HEK293T (cell line): ENCODE data around the gene ZCCHC9.

Source experiments
- CTCF ChIA-PET: fragments of 350-600 bp; formaldehyde crosslinking; extraction: SDS; loops from one replicate; lab custom pipeline; 2021; ENCODE audit warnings: antibody characterized with exemption, inconsistent platforms; lab: Yijun Ruan, JAX
- POLR2A ChIA-PET: fragments of 350-600 bp; formaldehyde crosslinking; extraction: SDS; loops from one replicate; lab custom pipeline; 2020; ENCODE audit warnings: antibody characterized with exemption, inconsistent platforms; lab: Yijun Ruan, JAX
- DNase-seq: peaks from one replicate; pipeline ENCODE4 v3.0.0; 2012; ENCODE audit warnings: mixed read lengths; ENCODE audit errors: extremely low spot score
- ARNT ChIP-seq: fragments of 450-650 bp; IDR thresholded peaks from 2 replicates; pipeline ENCODE4 v1.6.1; 2017; ENCODE audit warnings: mild to moderate bottlenecking
- BHLHE40 ChIP-seq: fragments of 450-650 bp; IDR thresholded peaks from 2 replicates; pipeline ENCODE4 v1.6.1; 2016; ENCODE audit warnings: mild to moderate bottlenecking, moderate library complexity, borderline replicate concordance
- CTBP1 ChIP-seq: fragments of 450-650 bp; IDR thresholded peaks from 2 replicates; pipeline ENCODE4 v1.6.1; 2016; ENCODE audit warnings: borderline replicate concordance
- ELF4 ChIP-seq: fragments of 450-650 bp; IDR thresholded peaks from 2 replicates; pipeline ENCODE4 v1.6.1; 2017; ENCODE audit warnings: antibody characterized with exemption
- FOXA1 ChIP-seq: fragments of 450-650 bp; IDR thresholded peaks from 2 replicates; pipeline ENCODE4 v1.6.1; 2016; ENCODE audit warnings: mild to moderate bottlenecking
- FOXK2 ChIP-seq: fragments of 450-650 bp; IDR thresholded peaks from 2 replicates; pipeline ENCODE4 v1.6.1; 2016; ENCODE audit warnings: mild to moderate bottlenecking
- FOXM1 ChIP-seq: fragments of 450-650 bp; IDR thresholded peaks from 2 replicates; pipeline ENCODE4 v1.6.1; 2017; ENCODE audit warnings: mild to moderate bottlenecking, borderline replicate concordance
- HDGF ChIP-seq: fragments of 450-650 bp; IDR thresholded peaks from 2 replicates; pipeline ENCODE4 v1.6.1; 2017; ENCODE audit warnings: antibody characterized with exemption, borderline replicate concordance
- L3MBTL2 ChIP-seq: fragments of 450-650 bp; conservative IDR thresholded peaks from 2 replicates; pipeline ENCODE4 v1.6.1; 2016; ENCODE audit warnings: mild to moderate bottlenecking
- LEF1 ChIP-seq: fragments of 450-650 bp; IDR thresholded peaks from 2 replicates; pipeline ENCODE4 v1.6.1; 2017; ENCODE audit warnings: mild to moderate bottlenecking, borderline replicate concordance
- NFRKB ChIP-seq: fragments of 450-650 bp; IDR thresholded peaks from 2 replicates; pipeline ENCODE4 v1.6.1; 2016; ENCODE audit warnings: mild to moderate bottlenecking, moderate library complexity
- SP1 ChIP-seq: fragments of 450-650 bp; IDR thresholded peaks from 2 replicates; pipeline ENCODE4 v1.6.1; 2017
- SUZ12 ChIP-seq: fragments of 450-650 bp; IDR thresholded peaks from 2 replicates; pipeline ENCODE4 v1.6.1; 2016; ENCODE audit warnings: mild to moderate bottlenecking
- TARDBP ChIP-seq: fragments of 450-650 bp; IDR thresholded peaks from 2 replicates; pipeline ENCODE4 v1.6.1; 2016
- ZNF384 ChIP-seq: fragments of 450-650 bp; IDR thresholded peaks from 2 replicates; pipeline ENCODE4 v1.6.1; 2016
- TF ChIP-seq, protein P1 (sequence below): fragments of 450-650 bp; IDR thresholded peaks from 2 replicates; pipeline ENCODE4 v1.6.1; 2016

ZCCHC9 gene, protein sequence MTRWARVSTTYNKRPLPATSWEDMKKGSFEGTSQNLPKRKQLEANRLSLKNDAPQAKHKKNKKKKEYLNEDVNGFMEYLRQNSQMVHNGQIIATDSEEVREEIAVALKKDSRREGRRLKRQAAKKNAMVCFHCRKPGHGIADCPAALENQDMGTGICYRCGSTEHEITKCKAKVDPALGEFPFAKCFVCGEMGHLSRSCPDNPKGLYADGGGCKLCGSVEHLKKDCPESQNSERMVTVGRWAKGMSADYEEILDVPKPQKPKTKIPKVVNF

DNA sequence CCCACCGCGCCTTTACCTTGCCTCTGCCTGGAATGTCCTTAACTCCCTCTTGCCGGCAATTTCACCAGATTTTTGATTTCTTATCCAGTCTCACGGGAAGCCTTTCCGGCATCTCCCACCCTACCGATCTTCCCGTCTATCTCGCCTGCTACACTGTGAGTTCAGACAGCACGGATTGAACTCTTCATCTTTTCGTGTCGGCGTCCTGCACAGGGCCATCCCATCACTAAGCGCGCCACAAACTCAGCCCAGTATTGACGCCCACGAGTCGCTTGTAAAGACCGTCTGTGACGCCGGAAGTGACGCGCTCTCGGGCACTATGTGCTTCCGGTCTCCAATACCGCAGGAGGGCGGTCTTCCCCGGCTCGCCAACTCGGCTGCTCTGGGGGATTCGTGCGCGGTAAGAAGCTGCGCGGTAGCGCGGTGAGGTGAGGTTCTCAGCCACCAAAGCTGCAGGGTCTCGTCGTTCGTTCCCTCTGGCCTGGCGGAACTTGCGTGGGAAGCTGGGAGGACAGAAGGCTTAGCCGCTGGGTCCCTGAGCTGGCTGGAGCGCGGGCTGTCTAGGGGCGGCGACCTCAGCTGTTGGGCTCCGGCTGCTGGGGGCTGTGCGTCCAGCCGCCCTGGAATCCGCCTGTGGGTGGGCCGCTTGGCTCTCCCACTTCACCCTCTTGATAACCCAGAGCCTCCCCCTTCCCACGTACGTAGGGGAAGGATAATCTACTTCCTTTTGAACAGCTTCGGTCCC is at the start of gene ZCCHC9:
Gene ZCCHC9, plus strand, starts transcription at position 317 of the 745 bp plus-strand sequence. CDS start 3,171 bp downstream, outside the sequence.
- DNase-seq: peak; percentile 89
- ChIA-PET POLR2A (interaction anchor here (0.6 to 1.7 kb wide), 22 partner anchors 9 to 977 kb away, joined by 3 to 11 read pairs (median 4); partner anchors contain the start of gene RPS23), CTCF (interaction anchor here (0.5 kb wide), 1 partner anchor 445 kb away, joined by 5 read pairs; no protein-coding TSS in a partner anchor)
- no peak for TF ChIP-seq NFRKB
- TF ChIP-seq SP1: no peak
- TF ChIP-seq ELF4: peak; percentile 34; the same call in 1 of the 2 replicates
- no peak for TF ChIP-seq FOXM1
- TF ChIP-seq SUZ12: no peak
- no peak for TF ChIP-seq HDGF
- TF ChIP-seq LEF1: no peak
- no peak for TF ChIP-seq CTBP1
- TF ChIP-seq FOXK2: no peak
- TF ChIP-seq L3MBTL2: peak; percentile 70
- no peak for TF ChIP-seq ZNF384
- TF ChIP-seq TARDBP: no peak
- no peak for TF ChIP-seq FOXA1
- no peak for TF ChIP-seq BHLHE40
- no peak for TF ChIP-seq ARNT
- TF ChIP-seq, protein P1, sequence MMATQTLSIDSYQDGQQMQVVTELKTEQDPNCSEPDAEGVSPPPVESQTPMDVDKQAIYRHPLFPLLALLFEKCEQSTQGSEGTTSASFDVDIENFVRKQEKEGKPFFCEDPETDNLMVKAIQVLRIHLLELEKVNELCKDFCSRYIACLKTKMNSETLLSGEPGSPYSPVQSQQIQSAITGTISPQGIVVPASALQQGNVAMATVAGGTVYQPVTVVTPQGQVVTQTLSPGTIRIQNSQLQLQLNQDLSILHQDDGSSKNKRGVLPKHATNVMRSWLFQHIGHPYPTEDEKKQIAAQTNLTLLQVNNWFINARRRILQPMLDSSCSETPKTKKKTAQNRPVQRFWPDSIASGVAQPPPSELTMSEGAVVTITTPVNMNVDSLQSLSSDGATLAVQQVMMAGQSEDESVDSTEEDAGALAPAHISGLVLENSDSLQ: peak; percentile 47

DNA sequence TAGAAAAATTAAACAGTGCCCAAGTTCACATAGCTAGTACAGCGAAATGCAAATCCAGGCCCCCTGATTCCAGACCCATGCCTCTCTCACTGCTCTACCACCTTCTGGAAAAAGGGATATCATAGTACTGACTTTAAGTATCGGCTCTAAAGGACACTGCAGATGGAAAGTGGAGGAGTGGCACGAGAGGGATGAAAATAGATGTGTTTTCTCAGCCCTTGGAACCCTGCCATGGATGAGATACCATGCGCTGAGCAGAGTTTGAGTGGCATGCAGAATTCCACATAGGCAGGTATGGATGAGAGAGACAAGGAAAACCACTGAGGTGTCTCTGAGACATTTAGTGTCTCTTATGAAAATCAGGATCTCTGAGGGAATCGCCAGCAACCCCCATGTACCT is 49.5 kb upstream of the ZCCHC9 start:
- ChIA-PET POLR2A (no interaction called here), CTCF (no interaction called here)
- DNase-seq: no peak
- TF ChIP-seq TARDBP (no peak), FOXM1 (no peak), ARNT (no peak), BHLHE40 (no peak), L3MBTL2 (no peak), CTBP1 (no peak), FOXK2 (no peak), FOXA1 (no peak)
- TF ChIP-seq, protein P1: no peak

DNA sequence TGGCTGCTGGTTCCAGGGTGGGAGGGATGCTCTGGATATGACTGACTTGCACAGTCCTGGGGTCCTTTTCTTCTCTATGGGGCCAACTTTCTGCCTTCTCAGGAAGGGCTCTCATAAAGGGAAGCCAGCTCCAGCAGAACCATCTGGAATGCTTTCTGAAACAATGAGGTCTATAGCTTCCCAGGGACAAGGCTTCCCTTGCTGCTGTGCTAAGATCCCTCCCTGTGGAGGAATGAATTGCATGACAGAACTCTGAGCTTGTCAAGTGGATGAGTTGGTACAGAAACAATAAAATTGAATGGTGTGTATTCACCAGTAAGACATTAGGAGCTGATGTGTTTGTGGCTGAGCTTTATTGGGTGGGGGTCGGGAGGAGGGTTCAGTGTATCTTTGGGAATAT is 48.5 kb upstream of the ZCCHC9 start:
- TF ChIP-seq, protein P1: no peak
- TF ChIP-seq SUZ12 (no peak), FOXM1 (no peak), SP1 (no peak), CTBP1 (no peak), ARNT (no peak), ELF4 (no peak), NFRKB (no peak), FOXK2 (no peak), FOXA1 (no peak), L3MBTL2 (no peak), ZNF384 (no peak)
- no peak for DNase-seq
- POLR2A ChIA-PET: no interaction called here
- CTCF ChIA-PET: interaction anchor here (0.6 kb wide), 1 partner anchor 1767 kb away, joined by 3 read pairs; no protein-coding TSS in a partner anchor

DNA sequence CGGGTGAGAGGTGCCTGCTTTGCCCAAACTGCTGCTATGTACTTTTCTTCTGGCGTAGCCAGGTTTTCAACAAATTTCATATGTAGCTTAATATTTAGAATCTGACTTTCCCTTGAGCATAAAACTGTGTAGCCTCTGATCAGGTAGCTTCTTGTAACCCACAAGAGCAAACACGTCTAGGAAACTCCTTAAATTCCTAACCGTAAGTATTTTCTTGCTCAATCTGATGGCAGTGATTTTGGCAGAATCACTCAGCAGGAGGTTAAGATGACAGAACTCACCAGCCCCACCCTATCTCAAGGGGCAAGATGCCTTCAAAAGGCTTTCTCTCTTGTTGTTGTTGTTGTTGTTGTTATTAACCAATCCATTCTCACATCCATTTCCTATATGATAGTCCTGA is 47.5 kb upstream of the ZCCHC9 start:
- TF ChIP-seq TARDBP: no peak
- no peak for TF ChIP-seq HDGF
- TF ChIP-seq ZNF384: no peak
- no peak for TF ChIP-seq ARNT
- TF ChIP-seq ELF4: no peak
- TF ChIP-seq LEF1: no peak
- DNase-seq: no peak
- ChIA-PET CTCF (interaction anchor here (0.6 kb wide), 1 partner anchor 1768 kb away, joined by 3 read pairs; no protein-coding TSS in a partner anchor), POLR2A (no interaction called here)

DNA sequence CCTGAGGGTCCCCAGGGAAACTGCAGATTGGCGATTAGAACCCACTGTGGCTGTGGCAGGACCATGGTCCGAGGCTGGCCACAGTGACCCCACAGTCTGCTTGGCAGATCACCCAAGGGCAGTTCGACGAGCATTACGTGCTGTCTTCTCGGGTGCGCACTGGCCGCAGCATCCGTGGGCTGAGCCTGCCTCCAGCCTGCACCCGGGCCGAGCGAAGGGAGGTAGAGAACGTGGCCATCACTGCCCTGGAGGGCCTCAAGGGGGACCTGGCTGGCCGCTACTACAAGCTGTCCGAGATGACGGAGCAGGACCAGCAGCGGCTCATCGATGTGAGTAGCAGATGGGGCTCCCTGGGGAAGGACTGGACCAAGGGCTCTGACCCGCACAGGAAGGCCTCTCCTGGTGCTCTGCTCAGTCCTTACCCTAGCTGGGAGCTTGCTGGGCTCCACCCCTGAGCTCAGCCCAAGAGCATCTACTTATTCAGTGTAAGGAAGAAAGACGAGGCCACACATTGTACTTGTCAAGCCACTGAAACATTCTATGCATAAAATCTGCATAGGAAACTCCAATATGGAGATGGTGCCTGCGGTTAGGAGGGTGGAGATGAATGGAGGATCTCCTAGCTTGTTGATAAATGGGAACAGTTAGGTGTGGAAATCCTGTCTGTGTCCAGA is 46.4 kb upstream of the ZCCHC9 start:
- ChIA-PET CTCF (no interaction called here), POLR2A (no interaction called here)
- no peak for DNase-seq
- TF ChIP-seq ARNT (no peak), CTBP1 (no peak), ZNF384 (no peak), BHLHE40 (no peak), NFRKB (no peak), SUZ12 (no peak), FOXA1 (no peak), ELF4 (no peak), FOXM1 (no peak), LEF1 (no peak), SP1 (no peak), FOXK2 (no peak), HDGF (no peak), L3MBTL2 (no peak), TARDBP (no peak)
- TF ChIP-seq, protein P1: no peak
